Effector memory CD4-positive, alpha-beta T cell (primary cell): ENCODE data around the gene PELI2.

Experiments
- DNase-seq, 3 donors: peaks; one replicate each; pipeline ENCODE4 v3.0.0-alpha.2; 2020
- H3K27ac ChIP-seq: 2 replicates; pipeline ENCODE4 v1.7.0; 2013; ENCODE audit warnings: mild to moderate bottlenecking, low read length, moderate library complexity; ENCODE audit not compliant: insufficient read depth, poor library complexity, severe bottlenecking
- H3K27me3 ChIP-seq: replicated peaks from 2 replicates; pipeline ENCODE4 v1.7.0; 2013; ENCODE audit warnings: mild to moderate bottlenecking, low read length; ENCODE audit not compliant: insufficient read depth, control insufficient read depth, poor library complexity, severe bottlenecking
- H3K36me3 ChIP-seq: 2 replicates; pipeline ENCODE4 v1.7.0; 2013; ENCODE audit warnings: mild to moderate bottlenecking, low read length, moderate library complexity; ENCODE audit not compliant: control insufficient read depth, insufficient read depth
- H3K4me1 ChIP-seq: 2 replicates; pipeline ENCODE4 v1.7.0; 2013; ENCODE audit warnings: low read length, mild to moderate bottlenecking; ENCODE audit not compliant: control insufficient read depth, insufficient read depth, poor library complexity, severe bottlenecking
- H3K4me3 ChIP-seq: 2 replicates; pipeline ENCODE4 v1.7.0; 2013; ENCODE audit warnings: low read length, low read depth, mild to moderate bottlenecking; ENCODE audit not compliant: insufficient read depth, poor library complexity, severe bottlenecking
- H3K9me3 ChIP-seq: 2 replicates; pipeline ENCODE4 v1.7.0; 2013; ENCODE audit warnings: mild to moderate bottlenecking, low read length, moderate library complexity; ENCODE audit not compliant: control insufficient read depth
- total RNA-seq, 3 donors: gene quantifications; one replicate each; lab custom pipeline; 2026; lab: John Stamatoyannopoulos, UW

Gene PELI2, protein sequence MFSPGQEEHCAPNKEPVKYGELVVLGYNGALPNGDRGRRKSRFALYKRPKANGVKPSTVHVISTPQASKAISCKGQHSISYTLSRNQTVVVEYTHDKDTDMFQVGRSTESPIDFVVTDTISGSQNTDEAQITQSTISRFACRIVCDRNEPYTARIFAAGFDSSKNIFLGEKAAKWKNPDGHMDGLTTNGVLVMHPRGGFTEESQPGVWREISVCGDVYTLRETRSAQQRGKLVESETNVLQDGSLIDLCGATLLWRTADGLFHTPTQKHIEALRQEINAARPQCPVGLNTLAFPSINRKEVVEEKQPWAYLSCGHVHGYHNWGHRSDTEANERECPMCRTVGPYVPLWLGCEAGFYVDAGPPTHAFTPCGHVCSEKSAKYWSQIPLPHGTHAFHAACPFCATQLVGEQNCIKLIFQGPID
- 19.7 to 21.7 (median 20.4) reads per million in 3 donors for total RNA-seq

DNA sequence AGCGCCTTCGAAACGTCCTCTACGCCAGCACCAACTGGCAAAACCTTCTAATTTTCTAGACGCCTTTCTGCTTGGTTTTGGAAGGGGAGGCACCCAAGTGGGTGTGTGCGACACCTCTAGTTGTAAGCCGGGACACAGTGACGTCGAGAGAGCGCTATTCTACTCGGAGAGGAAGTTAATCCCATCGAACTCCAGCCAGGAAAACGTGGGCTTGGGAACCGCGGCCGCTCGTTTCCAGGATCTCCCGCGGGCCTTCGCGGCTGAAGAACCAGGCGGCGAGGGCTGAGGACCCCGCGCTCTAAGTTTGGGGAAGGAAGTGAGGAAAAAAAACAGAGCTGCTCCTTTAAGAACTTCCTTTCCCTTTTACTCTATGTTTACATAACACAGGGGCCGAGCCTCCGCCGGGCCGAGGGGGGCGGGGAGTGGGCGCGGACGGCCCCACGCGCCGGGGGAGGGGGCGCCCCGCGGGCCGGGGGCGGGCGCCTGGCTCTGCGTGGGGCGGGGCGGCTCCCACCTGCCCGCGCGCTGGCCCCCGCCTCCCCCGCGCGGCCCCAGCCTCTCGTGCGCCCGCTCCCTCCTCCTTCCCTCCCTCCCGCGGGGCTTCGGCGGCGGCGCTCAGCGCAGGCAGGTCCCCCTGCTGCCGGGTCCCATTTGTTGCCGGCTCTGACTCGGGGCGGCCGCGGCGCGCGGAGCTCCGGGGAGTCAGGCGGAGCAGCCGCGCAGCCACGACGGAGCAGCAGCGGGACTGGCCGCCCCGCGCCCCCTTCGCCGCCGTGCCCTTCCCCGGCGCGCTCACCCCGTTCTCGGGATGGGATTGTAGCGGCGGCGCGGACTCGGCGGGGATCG is at the start of gene PELI2:
Gene PELI2 (plus strand): TSS at position 647 of the 846 bp plus-strand sequence. CDS start 250 bp downstream, outside the sequence.
- Histone ChIP-seq H3K4me1 (peaks cover 8% of the 10 kb centered on the region), H3K36me3 (no peaks in the 10 kb centered on the region), H3K27me3 (no peaks in the 10 kb centered on the region), H3K27ac (peak within 1 kb of the TSS; percentile 91), H3K9me3 (no peaks in the 10 kb centered on the region), H3K4me3 (peak within 1 kb of the TSS; percentile 78)
- peak; percentile 77 to 79 (median 77) for DNase-seq

DNA sequence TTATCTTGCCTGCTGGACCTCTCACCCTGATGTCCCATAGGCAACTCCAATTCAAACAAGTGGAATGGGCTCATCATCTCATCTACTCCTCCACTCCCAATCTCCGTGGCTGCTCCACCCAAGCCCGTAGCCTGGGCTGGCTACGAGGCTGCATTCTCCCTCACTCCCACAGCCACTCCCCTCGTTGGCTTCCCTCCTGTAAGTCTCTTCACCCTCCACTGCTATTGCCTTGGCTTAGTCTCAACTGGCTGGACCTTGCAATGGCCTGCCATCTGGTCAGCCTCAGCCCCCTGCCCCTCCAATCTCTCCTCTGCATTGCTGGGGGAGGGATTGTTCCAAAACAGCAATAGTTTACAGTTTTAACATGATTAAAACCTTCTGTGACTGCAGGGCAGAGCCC is 44.4 kb upstream of the PELI2 start:
- Histone ChIP-seq H3K27ac (no peak overlapping the region), H3K4me1 (no peaks in the 10 kb centered on the region), H3K4me3 (no peak overlapping the region), H3K27me3 (no peaks in the 10 kb centered on the region), H3K9me3 (no peaks in the 10 kb centered on the region), H3K36me3 (no peaks in the 10 kb centered on the region)
- DNase-seq, result no peak

DNA sequence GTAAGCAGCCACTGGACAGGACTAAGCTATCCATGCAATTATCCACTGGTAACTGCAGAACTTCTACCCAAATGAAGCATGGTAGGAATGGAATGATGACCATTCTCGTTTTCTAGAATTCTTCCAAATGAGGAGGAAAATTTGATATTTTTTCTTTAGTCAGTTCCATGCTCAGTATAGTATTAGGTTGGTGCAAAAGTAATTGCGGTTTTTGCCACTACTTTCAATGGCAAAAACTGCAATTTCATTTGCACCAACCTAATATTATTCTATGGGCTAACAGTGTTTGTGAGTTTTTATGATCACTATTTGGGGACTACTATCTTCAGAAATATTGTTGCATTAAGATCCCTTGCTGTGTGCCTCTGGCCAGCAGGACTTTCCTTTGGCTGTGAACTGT is 42.9 kb upstream of the PELI2 start:
- no peaks in the 10 kb centered on the region for H3K9me3 ChIP-seq
- no peak overlapping the region for H3K27ac ChIP-seq
- H3K4me1 ChIP-seq, result no peaks in the 10 kb centered on the region
- H3K27me3 ChIP-seq, result no peaks in the 10 kb centered on the region
- H3K36me3 ChIP-seq, result no peaks in the 10 kb centered on the region
- no peak overlapping the region for H3K4me3 ChIP-seq
- no peak for DNase-seq

DNA sequence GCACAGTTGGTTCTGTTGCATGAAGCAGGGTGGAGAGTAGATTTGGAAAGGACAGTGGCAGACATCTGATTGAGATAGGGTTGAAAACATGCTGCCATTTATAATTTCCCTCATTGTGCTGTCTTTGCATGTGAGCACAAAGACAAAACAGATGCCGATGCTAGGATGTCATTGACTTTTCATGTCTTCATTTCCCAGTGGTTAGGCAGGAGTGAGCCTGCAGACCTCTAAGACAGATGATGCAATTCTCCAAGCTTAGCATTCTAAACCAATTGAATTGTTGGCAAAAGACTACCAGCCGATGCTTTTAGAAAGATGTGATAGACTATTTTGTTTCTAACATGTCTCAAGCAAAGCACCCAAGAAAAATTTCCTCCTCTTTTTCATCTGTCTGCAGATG is 37.1 kb upstream of the PELI2 start:
- no peak for DNase-seq
- Histone ChIP-seq H3K27ac (no peak overlapping the region), H3K4me3 (no peak overlapping the region), H3K27me3 (no peaks in the 10 kb centered on the region), H3K4me1 (no peaks in the 10 kb centered on the region), H3K9me3 (no peaks in the 10 kb centered on the region), H3K36me3 (no peaks in the 10 kb centered on the region)

DNA sequence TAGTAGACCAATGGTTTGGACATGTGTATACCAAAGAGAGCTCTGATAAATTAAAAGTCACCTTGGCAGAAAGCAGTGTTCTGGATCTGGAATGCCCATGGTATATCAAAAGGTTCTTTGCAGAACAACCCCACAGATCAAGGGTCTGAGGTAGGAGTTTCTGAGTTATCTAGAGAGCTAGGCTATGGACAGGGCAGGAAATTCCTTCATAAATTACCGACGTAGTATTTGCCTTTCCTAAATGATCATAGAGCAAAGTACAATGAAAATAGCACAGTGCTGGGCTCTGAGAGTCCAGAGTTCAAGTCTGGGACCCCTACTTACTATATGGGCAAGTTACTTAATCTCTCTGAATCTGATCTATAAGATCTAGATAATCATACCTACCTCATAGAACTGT is 35.3 kb upstream of the PELI2 start:
- no peak for DNase-seq
- no peak overlapping the region for H3K27ac ChIP-seq
- no peak overlapping the region for H3K4me3 ChIP-seq
- no peaks in the 10 kb centered on the region for H3K4me1 ChIP-seq
- H3K27me3 ChIP-seq, result no peaks in the 10 kb centered on the region
- H3K36me3 ChIP-seq, result no peaks in the 10 kb centered on the region
- no peaks in the 10 kb centered on the region for H3K9me3 ChIP-seq

DNA sequence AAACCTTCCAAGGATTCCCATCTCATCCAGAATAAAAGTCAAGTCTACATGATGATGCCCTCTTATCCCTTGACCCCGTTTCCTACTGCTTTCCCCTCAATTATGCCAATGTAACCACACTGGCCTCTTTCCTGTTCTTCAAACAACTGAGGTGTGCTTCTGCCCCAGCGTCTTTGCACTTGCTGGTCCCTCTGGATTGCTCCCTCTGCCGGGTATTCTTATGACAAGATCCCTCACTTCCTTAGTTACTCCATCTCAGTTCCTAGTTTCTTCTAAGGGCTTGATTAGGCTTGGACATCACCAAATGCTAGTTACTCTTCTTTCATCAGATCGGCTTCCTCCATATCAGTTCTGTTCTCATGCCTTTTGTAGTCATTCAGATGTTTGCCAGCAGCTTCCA is 32.7 kb upstream of the PELI2 start:
- DNase-seq, result no peak
- Histone ChIP-seq H3K4me1 (no peaks in the 10 kb centered on the region), H3K9me3 (no peaks in the 10 kb centered on the region), H3K27me3 (no peaks in the 10 kb centered on the region), H3K27ac (no peak overlapping the region), H3K4me3 (no peak overlapping the region), H3K36me3 (no peaks in the 10 kb centered on the region)

DNA sequence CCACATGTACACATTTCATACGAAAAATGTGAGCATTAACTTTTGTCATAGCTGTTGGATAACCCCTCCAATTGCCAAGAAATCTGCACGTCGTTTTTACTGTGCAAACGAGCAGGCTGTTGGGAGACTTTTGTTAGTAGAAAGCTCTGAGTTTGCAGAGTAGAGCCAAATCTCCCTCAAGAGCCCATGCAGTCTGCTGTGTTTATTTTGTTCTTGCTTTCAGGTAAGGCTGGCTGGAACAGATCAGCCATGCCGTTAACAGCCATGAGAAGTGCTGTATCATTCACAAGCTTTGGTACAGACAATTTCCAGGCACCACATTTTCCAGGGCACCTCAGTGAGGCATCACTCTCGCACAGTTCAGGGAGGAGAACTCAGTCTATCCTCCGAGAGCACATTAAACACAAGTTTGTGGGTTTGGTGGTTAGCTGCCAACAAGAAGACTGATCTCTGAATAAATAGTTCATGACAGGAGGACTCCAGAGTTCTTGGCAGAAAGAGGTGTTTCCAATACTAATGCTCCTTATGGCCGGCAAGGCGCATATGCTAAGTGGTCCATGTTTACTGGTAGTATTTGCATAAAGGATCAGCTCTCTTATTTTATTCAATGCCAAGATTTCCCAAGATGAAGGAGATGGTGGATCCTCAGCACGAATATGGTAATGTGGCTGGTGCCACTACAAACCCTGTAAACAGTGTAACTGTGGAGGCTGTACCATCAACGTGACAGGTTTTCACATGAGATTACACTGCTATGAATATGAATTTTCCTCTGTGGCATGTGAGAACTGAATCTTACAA is 30.3 kb upstream of the PELI2 start:
- Histone ChIP-seq H3K27ac (no peak overlapping the region), H3K27me3 (no peaks in the 10 kb centered on the region), H3K4me1 (no peaks in the 10 kb centered on the region), H3K4me3 (no peak overlapping the region), H3K9me3 (no peaks in the 10 kb centered on the region), H3K36me3 (no peaks in the 10 kb centered on the region)
- DNase-seq, result no peak

DNA sequence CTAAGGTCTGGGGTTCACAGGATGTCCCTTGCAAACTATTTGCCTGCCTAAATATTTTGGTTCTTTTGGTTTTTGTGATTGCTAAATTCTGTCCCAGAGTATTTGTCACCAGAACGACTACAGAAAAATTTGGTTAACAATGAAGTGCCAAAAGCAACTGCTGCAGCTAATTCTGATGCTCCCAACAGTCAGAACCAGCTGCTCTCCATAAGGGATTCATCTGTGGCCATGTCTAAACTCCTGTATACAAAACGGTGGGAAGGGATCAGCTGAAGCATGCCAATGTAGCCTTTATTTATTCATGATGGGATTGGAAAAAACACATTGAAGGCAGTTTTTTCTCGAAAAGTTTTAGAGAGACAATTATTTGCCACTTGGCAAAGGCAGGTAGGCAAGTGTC is 29.3 kb upstream of the PELI2 start:
- no peaks in the 10 kb centered on the region for H3K4me1 ChIP-seq
- no peaks in the 10 kb centered on the region for H3K9me3 ChIP-seq
- H3K27ac ChIP-seq, result no peak overlapping the region
- H3K36me3 ChIP-seq, result no peaks in the 10 kb centered on the region
- no peak for DNase-seq
- H3K27me3 ChIP-seq, result no peaks in the 10 kb centered on the region
- no peak overlapping the region for H3K4me3 ChIP-seq

DNA sequence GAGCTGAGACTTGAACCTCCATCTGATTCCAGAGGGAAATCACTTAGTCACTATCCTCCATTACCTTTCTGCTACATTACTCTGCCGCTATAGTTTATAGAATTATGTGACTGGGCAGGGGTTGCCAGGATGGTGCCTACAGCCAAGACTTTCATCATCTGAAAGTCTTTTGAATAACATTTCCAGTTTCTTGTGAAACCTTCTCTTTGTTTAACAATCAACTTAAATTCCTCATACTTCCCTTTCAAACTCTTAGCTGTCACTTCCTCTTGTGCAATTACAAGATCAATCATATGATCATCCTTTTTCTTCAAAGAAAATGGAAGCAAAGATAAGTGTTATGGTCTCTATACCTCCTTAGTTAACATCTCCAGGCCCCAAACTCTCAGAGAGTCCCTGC is 25.4 kb upstream of the PELI2 start:
- Histone ChIP-seq H3K36me3 (no peaks in the 10 kb centered on the region), H3K27ac (no peak overlapping the region), H3K27me3 (peaks cover 6% of the 10 kb centered on the region), H3K4me3 (no peak overlapping the region), H3K9me3 (no peaks in the 10 kb centered on the region), H3K4me1 (no peaks in the 10 kb centered on the region)
- DNase-seq, result no peak
